Uterus (tissue), 4 donors: Measurements from ENCODE around the gene APP. TPM values are rescaled to one million over a fixed set of nuclear protein-coding genes. Genes with fewer than 3 reads are reported as not detected.
A peak's percentile ranks its signal among the peaks of the same experiment; 100 is the strongest.

ENCODE experiments used
- DNase-seq, 2 donors: peaks; one replicate each; pipeline ENCODE4 v3.0.0-alpha.2; 2019 to 2020
- H3K27ac ChIP-seq, 2 donors: fragments of 200-600 bp; sonication (generic); 1 replicate in 1 of 2; 2 replicates in 1 of 2; pipeline ENCODE4 v1.5.1; 2016 to 2018
- H3K27me3 ChIP-seq, 2 donors: fragments of 200-600 bp; sonication (generic); one replicate each; pipeline ENCODE4 v1.5.1; 2018 to 2019; ENCODE audit warnings: control low read depth in 1 of 2
- H3K36me3 ChIP-seq, 2 donors: fragments of 200-600 bp; sonication (generic); one replicate each; pipeline ENCODE4 v1.5.1; 2019; ENCODE audit warnings: control low read depth in 1 of 2
- H3K4me1 ChIP-seq, 2 donors: fragments of 200-600 bp; sonication (generic); one replicate each; pipeline ENCODE4 v1.5.1; 2018 to 2019; ENCODE audit warnings: control low read depth in 1 of 2
- H3K4me3 ChIP-seq, 2 donors: fragments of 200-600 bp; sonication (generic); 1 replicate in 1 of 2; 2 replicates in 1 of 2; pipeline ENCODE4 v1.5.1; 2018 to 2019; ENCODE audit warnings: mild to moderate bottlenecking in 1 of 2
- H3K9me3 ChIP-seq, 2 donors: fragments of 200-600 bp; sonication (generic); one replicate each; pipeline ENCODE4 v1.5.1; 2019; ENCODE audit warnings: control low read depth in 1 of 2
- POLR2A ChIP-seq, 2 donors: fragments of 450-650 bp; IDR thresholded peaks; one replicate each; pipeline ENCODE4 v1.6.1; 2016; ENCODE audit warnings: antibody characterized with exemption in 2 of 2, mild to moderate bottlenecking in 1 of 2, moderate library complexity in 1 of 2
- intact Hi-C: fragments of 100-400 bp; cut with DNase I; formaldehyde crosslinking; loops from one replicate; pipeline ENCODE4 v1.15.1; 2023; ENCODE audit warnings: low total_unique reads
- total RNA-seq, 4 donors: library from RNA; depleted of rRNA in 3 of 4; stranded (reverse); fragments of >200 nt in 3 of 4; gene quantifications; one replicate each; pipeline versions ENCODE4 v1.1.0 to v1.2.4, GENCODE V29; 2014 to 2023
- TF ChIP-seq, protein P1 (sequence below), 4 experiments: fragments of 200-600 bp in 2 of 4; fragments of 450-650 bp in 2 of 4; sonication (generic) in 2 of 4; IDR thresholded peaks; one replicate each; pipeline ENCODE4 v1.5.1; 2016 to 2019; ENCODE audit warnings: antibody characterized with exemption in 4 of 4, mild to moderate bottlenecking in 2 of 4, moderate library complexity in 1 of 4
- donor health status: DM: yes; HTN: yes; CAD: no.

Gene APP
- total RNA-seq, 4 donors from 2014 or later, result 212 to 537 (median 430) TPM

- intact Hi-C loops, result no loop called here
- H3K4me3 ChIP-seq, result no peak overlapping the region
Measured at GRCh38 chr21:25986928-25987327, 183.6 kb downstream of the APP start.

GRCh38 chr21:25985990-25986389 lies 184.6 kb downstream of the APP start:
- H3K9me3 ChIP-seq, result no peaks in the 10 kb centered on the region
- peak overlapping the region in 1 of 2 donors; percentile 33 for H3K27ac ChIP-seq
- no peaks in the 10 kb centered on the region for H3K27me3 ChIP-seq
- H3K36me3 ChIP-seq, result no peaks in the 10 kb centered on the region
- intact Hi-C loops, result no loop called here
- no peaks in the 10 kb centered on the region for H3K4me1 ChIP-seq
- no peak overlapping the region for H3K4me3 ChIP-seq
- no peak for TF ChIP-seq POLR2A (IDR thresholded peaks at IDR 0.05)
- DNase-seq, result no peak

More at GRCh38 chr21:25986928-25987327, 183.6 kb downstream of the APP start:
- Histone ChIP-seq H3K36me3 (no peaks in the 10 kb centered on the region), H3K4me1 (no peaks in the 10 kb centered on the region), H3K27me3 (no peaks in the 10 kb centered on the region), H3K9me3 (no peaks in the 10 kb centered on the region), H3K27ac (no peak overlapping the region)
- TF ChIP-seq, protein P1, sequence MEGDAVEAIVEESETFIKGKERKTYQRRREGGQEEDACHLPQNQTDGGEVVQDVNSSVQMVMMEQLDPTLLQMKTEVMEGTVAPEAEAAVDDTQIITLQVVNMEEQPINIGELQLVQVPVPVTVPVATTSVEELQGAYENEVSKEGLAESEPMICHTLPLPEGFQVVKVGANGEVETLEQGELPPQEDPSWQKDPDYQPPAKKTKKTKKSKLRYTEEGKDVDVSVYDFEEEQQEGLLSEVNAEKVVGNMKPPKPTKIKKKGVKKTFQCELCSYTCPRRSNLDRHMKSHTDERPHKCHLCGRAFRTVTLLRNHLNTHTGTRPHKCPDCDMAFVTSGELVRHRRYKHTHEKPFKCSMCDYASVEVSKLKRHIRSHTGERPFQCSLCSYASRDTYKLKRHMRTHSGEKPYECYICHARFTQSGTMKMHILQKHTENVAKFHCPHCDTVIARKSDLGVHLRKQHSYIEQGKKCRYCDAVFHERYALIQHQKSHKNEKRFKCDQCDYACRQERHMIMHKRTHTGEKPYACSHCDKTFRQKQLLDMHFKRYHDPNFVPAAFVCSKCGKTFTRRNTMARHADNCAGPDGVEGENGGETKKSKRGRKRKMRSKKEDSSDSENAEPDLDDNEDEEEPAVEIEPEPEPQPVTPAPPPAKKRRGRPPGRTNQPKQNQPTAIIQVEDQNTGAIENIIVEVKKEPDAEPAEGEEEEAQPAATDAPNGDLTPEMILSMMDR (IDR thresholded peaks at IDR 0.05), result no peak
- TF ChIP-seq POLR2A (IDR thresholded peaks at IDR 0.05), result no peak
- DNase-seq, result no peak

DNA sequence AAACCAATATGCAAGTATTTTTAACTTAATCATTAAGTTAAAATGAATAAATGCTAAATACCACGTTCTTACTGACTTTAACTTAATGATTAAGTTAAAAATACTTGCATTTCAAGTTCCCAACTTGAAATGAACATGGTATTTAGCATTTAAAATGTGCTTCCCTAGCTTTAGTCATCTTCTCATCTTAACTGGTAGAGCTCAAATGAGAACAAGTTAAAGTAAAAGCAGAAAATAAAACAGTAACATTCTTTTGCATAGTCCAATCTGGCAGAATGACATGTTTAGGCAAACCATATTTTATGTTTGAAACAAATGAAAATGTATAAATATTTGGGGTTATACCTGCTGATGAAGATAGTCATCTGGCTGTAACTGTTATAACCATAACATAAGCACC lies 186.0 kb downstream of the APP start:
- intact Hi-C loops, result no loop called here
- TF ChIP-seq, protein P1 (IDR thresholded peaks at IDR 0.05), result no peak

GRCh38 chr21:25983745-25984144 lies 186.8 kb downstream of the APP start:
- H3K36me3 ChIP-seq, result no peaks in the 10 kb centered on the region
- no peaks in the 10 kb centered on the region for H3K9me3 ChIP-seq
- H3K4me1 ChIP-seq, result no peaks in the 10 kb centered on the region
- H3K4me3 ChIP-seq, result no peak overlapping the region
- no peaks in the 10 kb centered on the region for H3K27me3 ChIP-seq
- H3K27ac ChIP-seq, result no peak overlapping the region
- DNase-seq, result no peak
- TF ChIP-seq, protein P1 (IDR thresholded peaks at IDR 0.05), result no peak
- TF ChIP-seq POLR2A (IDR thresholded peaks at IDR 0.05), result no peak
- intact Hi-C loops, result no loop called here

More for the DNA sequence above, 186.0 kb downstream of the APP start:
- DNase-seq, result no peak
- Histone ChIP-seq H3K4me3 (no peak overlapping the region), H3K27ac (no peak overlapping the region), H3K4me1 (no peaks in the 10 kb centered on the region), H3K36me3 (no peaks in the 10 kb centered on the region), H3K9me3 (no peaks in the 10 kb centered on the region), H3K27me3 (no peaks in the 10 kb centered on the region)

GRCh38 chr21:25980710-25981109 lies 189.9 kb downstream of the APP start:
- Histone ChIP-seq H3K27me3 (no peaks in the 10 kb centered on the region), H3K4me3 (no peak overlapping the region), H3K36me3 (no peaks in the 10 kb centered on the region), H3K27ac (peak overlapping the region in 1 of 2 donors; percentile 46), H3K9me3 (no peaks in the 10 kb centered on the region), H3K4me1 (no peaks in the 10 kb centered on the region)
- TF ChIP-seq, protein P1 (IDR thresholded peaks at IDR 0.05), result no peak
- TF ChIP-seq POLR2A (IDR thresholded peaks at IDR 0.05), result no peak
- intact Hi-C loops, result no loop called here
- no peak for DNase-seq
